ENCODE measurements around the gene DCBLD1.

GRCh38 chr6:117552618-117553017 lies 70.1 kb downstream of the DCBLD1 start:
- TF ChIP-seq CTCF (conservative IDR thresholded peaks at IDR 0.05 in 1 of 2, IDR thresholded peaks at IDR 0.05 in 1 of 2; ENCODE audit: low read depth in 1 of 2, low read length in 2 of 2), result no peak
- TF ChIP-seq EZH2 (IDR thresholded peaks at IDR 0.05; ENCODE audit: low read length, missing control alignments), result no peak
